ENCODE results near the gene ALOX12B. TPM values are rescaled to one million over a fixed set of nuclear protein-coding genes. Genes with fewer than 3 reads are reported as not detected.

ALOX12B gene
- total and polyA plus RNA-seq, 2 of the 8 experiments (the other 6 are each of a cell fraction or from before 2014, with no cell fraction given) = 0.86 TPM; not detected in 1

GRCh38 chr17:8038954-8039610 is 48.4 kb downstream of the ALOX12B start, which contains the start of gene ALOX15B (continued):
- no peak for TF ChIP-seq CHD7 (IDR thresholded peaks at IDR 0.05; ENCODE audit: insufficient replicate concordance, low read length)
